ENCODE data around the gene LDHB.
"Not testable (repeated sequence)": the region's sequence is repeated elsewhere in the genome, so short reads cannot be mapped to it uniquely, and the experiment has no call there.

GRCh38 chr12:21645041-21645500, 12.6 kb downstream of the LDHB start:
- TF ChIP-seq CTCF (IDR thresholded peaks at IDR 0.05; ENCODE audit: low read depth, low read length); MAX (IDR thresholded peaks at IDR 0.05; ENCODE audit: low read depth, low read length); POLR2A (IDR thresholded peaks at IDR 0.05; ENCODE audit: extremely low read depth, insufficient read length); MYC (IDR thresholded peaks at IDR 0.05; ENCODE audit: low read depth, low read length): not testable (repeated sequence)

All from NB4 (cell line).